Measurements from ENCODE around the gene FAIM. TPM values are rescaled to one million over a fixed set of nuclear protein-coding genes. Genes with fewer than 3 reads are reported as not detected.
"Not testable (repeated sequence)": the region's sequence is repeated elsewhere in the genome, so short reads cannot be mapped to it uniquely, and the experiment has no call there.

FAIM gene
- total RNA-seq, 1 donor from 2014 or later = 17.0 TPM

DNA sequence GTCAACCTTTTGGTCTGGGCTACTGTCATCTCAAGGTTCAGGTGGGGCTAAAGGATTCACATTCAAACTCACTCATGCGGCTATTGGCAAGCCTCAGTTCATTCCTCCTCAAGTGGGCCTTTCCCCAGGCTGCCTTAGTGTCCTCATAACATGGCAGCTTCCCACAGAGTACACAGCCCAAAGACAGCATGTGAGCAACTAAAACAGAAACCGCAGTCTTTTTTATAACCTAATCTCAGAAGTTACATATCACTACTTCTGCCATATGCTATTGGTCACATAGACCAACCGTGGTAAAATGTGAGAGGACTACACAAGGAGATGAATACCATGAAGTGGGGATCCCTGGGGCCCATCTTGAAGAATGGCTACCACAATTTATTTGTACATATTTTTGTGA, 10.0 kb upstream of the FAIM start:
- H3K4me1 Mint-ChIP-seq (ENCODE audit: low read depth) = peaks cover 11% of the 10 kb centered on the region
- no peak for DNase-seq (ENCODE audit: low spot score)
- no peak overlapping the region for H3K4me3 Mint-ChIP-seq (ENCODE audit: unreplicated experiment)
- peaks cover 2% of the 10 kb centered on the region for H3K27me3 Mint-ChIP-seq (ENCODE audit: low read depth)
- no peak overlapping the region for H3K27ac Mint-ChIP-seq (ENCODE audit: unreplicated experiment)
- H3K36me3 Mint-ChIP-seq (ENCODE audit: low read depth) = no peaks in the 10 kb centered on the region
- TF ChIP-seq, protein P1, sequence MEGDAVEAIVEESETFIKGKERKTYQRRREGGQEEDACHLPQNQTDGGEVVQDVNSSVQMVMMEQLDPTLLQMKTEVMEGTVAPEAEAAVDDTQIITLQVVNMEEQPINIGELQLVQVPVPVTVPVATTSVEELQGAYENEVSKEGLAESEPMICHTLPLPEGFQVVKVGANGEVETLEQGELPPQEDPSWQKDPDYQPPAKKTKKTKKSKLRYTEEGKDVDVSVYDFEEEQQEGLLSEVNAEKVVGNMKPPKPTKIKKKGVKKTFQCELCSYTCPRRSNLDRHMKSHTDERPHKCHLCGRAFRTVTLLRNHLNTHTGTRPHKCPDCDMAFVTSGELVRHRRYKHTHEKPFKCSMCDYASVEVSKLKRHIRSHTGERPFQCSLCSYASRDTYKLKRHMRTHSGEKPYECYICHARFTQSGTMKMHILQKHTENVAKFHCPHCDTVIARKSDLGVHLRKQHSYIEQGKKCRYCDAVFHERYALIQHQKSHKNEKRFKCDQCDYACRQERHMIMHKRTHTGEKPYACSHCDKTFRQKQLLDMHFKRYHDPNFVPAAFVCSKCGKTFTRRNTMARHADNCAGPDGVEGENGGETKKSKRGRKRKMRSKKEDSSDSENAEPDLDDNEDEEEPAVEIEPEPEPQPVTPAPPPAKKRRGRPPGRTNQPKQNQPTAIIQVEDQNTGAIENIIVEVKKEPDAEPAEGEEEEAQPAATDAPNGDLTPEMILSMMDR (IDR thresholded peaks at IDR 0.05) = no peak
- peaks cover 3% of the 10 kb centered on the region for H3K9me3 Mint-ChIP-seq (ENCODE audit: low read depth)

DNA sequence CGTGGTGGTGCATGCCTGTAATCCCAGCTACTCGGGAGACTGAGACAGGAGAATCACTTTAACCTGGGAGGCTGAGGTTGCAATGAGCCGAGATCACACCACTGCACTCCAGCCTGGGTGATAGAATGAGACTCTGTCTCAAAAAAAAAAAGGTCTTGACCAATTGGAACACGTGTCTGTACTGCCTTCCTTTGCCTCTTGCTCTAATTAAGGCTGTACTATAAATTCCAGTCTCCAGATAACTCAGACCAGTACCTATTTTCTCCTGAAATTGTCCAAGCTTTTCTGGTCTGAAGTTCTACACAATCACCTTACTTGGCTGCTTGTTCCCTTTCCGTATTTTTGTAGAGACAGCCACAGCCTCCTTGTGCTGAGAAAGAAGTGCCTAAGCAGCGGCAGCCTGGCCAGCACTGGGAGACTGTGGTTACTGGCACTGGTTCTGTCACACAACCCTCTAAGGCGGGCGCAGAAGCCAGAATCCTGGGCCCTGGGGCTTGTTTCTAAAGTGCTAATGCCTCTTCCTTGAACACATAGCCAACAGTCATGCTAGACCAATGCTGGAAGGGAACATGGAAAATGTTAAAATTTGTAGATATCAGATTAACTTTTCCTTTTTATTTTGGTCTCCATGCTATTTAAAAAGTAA, 8.3 kb upstream of the FAIM start:
- Mint-ChIP-seq H3K27ac (ENCODE audit: unreplicated experiment) (peak overlapping the region; percentile 51), H3K4me1 (ENCODE audit: low read depth) (peaks cover 9% of the 10 kb centered on the region), H3K4me3 (ENCODE audit: unreplicated experiment) (no peak overlapping the region), H3K9me3 (ENCODE audit: low read depth) (peaks cover 3% of the 10 kb centered on the region), H3K27me3 (ENCODE audit: low read depth) (peaks cover 2% of the 10 kb centered on the region), H3K36me3 (ENCODE audit: low read depth) (no peaks in the 10 kb centered on the region)
- DNase-seq (ENCODE audit: low spot score) = no peak
- TF ChIP-seq, protein P1 (IDR thresholded peaks at IDR 0.05) = no peak

- H3K27me3 Mint-ChIP-seq (ENCODE audit: low read depth); H3K9me3 Mint-ChIP-seq (ENCODE audit: low read depth); H3K36me3 Mint-ChIP-seq (ENCODE audit: low read depth); DNase-seq (ENCODE audit: low spot score); H3K27ac Mint-ChIP-seq (ENCODE audit: unreplicated experiment); H3K4me3 Mint-ChIP-seq (ENCODE audit: unreplicated experiment); H3K4me1 Mint-ChIP-seq (ENCODE audit: low read depth): not testable (repeated sequence)
These were observed 6.9 kb upstream of the FAIM start for GRCh38 chr3:138601661-138602060.

DNA sequence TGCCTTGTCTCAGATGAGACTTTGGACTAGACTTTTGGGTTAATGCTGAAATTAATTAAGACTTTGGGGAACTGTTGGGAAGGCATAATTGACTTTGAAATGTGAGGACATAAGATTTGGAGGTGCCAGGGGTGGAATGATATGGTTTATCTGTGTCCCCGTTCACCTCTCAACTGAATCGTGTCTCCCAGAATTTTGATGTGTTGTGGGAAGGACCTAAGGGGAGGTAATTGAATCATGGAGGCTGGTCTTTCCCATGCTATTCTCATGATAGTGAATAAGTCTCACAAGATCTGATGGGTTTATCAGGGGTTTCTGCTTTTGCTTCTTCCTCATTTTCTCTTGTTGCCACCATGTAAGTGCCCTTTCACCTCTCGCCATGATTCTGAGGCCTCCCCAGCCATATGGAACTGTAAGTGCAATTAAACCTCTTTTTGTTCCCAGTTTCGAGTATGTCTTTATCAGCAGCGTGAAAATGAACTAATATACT, 4.4 kb upstream of the FAIM start:
- H3K27ac Mint-ChIP-seq (ENCODE audit: unreplicated experiment); H3K4me3 Mint-ChIP-seq (ENCODE audit: unreplicated experiment); H3K4me1 Mint-ChIP-seq (ENCODE audit: low read depth); DNase-seq (ENCODE audit: low spot score); H3K9me3 Mint-ChIP-seq (ENCODE audit: low read depth); H3K36me3 Mint-ChIP-seq (ENCODE audit: low read depth); H3K27me3 Mint-ChIP-seq (ENCODE audit: low read depth): not testable (repeated sequence)

- Mint-ChIP-seq H3K27ac (ENCODE audit: unreplicated experiment) (peak overlapping the region; percentile 83), H3K36me3 (ENCODE audit: low read depth) (peaks cover 1% of the 10 kb centered on the region), H3K4me3 (ENCODE audit: unreplicated experiment) (peak overlapping the region; percentile 65), H3K9me3 (ENCODE audit: low read depth) (no peaks in the 10 kb centered on the region), H3K4me1 (ENCODE audit: low read depth) (peaks cover 17% of the 10 kb centered on the region), H3K27me3 (ENCODE audit: low read depth) (no peaks in the 10 kb centered on the region)
- TF ChIP-seq, protein P1 (IDR thresholded peaks at IDR 0.05) = no peak
- no peak for DNase-seq (ENCODE audit: low spot score)
These were observed 1.3 kb downstream of the FAIM start for GRCh38 chr3:138609898-138610266.

DNA sequence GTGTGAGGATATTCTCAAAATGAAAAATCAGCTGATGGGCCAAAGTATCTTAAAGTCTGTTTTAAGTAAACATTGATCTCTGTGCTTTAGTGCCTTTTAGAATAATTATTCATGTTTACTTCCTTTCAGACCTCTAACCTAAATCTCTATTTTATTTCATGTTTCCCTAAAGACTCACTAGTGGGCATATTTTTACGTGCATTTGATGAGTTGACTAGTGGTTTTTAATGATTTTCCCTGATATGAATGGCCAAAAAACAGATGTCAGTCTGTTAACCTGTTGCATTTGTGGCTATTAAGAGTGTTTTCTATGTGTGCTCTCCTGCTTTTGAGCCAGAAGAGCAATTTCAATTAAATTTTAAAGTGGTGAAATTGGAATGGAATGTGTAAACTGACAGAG, 6.9 kb downstream of the FAIM start:
- H3K27me3 Mint-ChIP-seq (ENCODE audit: low read depth) = no peaks in the 10 kb centered on the region
- no peak overlapping the region for H3K4me3 Mint-ChIP-seq (ENCODE audit: unreplicated experiment)
- H3K4me1 Mint-ChIP-seq (ENCODE audit: low read depth) = peaks cover 2% of the 10 kb centered on the region
- no peaks in the 10 kb centered on the region for H3K9me3 Mint-ChIP-seq (ENCODE audit: low read depth)
- TF ChIP-seq, protein P1 (IDR thresholded peaks at IDR 0.05) = no peak
- H3K27ac Mint-ChIP-seq (ENCODE audit: unreplicated experiment) = no peak overlapping the region
- no peak for DNase-seq (ENCODE audit: low spot score)
- H3K36me3 Mint-ChIP-seq (ENCODE audit: low read depth) = peaks cover 1% of the 10 kb centered on the region

All from chondrocyte (in vitro differentiated cells).